Measurements from ENCODE around the gene OMA1. TPM values are rescaled to one million over a fixed set of nuclear protein-coding genes. Genes with fewer than 3 reads are reported as not detected.

OMA1 gene
- total and polyA plus RNA-seq, 5 donors = 19.8 to 32.3 (median 26.6) TPM

DNA sequence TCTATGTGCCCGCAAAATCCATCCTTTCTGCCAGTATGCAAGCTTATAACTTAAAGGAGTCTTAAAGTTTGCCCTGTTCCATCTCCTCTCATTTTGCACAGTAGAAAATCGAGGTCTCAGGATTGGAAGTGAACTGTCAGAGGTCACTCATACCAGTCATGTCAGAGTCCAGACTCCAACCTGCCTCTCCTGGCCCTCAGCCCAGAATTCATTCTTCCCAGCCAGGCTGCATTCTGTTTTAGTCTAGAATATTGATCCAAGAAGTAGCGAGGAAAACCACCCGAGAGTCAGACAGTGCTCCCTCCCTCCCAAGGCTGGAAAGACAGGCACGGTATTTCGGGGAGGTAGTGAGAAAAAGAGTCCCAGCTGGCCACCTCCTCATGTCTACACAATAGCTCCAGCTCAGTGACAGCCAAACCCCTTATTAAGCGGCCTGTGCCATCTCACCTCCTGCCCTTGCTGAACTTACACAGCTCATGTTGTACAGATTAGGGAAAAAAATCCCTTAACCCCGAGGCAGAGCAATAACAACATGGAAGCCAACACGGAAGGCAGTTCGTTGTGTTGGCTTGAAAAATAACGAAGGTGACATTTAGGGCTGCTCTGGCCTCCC, 89.4 kb downstream of the OMA1 start:
- intact Hi-C loops (cut with DNase I) = no loop called here
- 54% methylated on average over 11 of the region's 11 CpGs for WGBS
- Histone ChIP-seq H3K27ac (ENCODE audit: low read length) (no peak overlapping the region), H3K27me3 (ENCODE audit: control insufficient read depth, insufficient read depth) (no peaks in the 10 kb centered on the region), H3K9me3 (ENCODE audit: control insufficient read depth, low read length) (no peaks in the 10 kb centered on the region), H3K4me1 (ENCODE audit: control insufficient read depth, insufficient read depth, low read length) (no peaks in the 10 kb centered on the region), H3K4me3 (ENCODE audit: low read length) (no peak overlapping the region)
- ATAC-seq (peak in 1 of 2 donors; percentile 24), DNase-seq (no peak)

DNA sequence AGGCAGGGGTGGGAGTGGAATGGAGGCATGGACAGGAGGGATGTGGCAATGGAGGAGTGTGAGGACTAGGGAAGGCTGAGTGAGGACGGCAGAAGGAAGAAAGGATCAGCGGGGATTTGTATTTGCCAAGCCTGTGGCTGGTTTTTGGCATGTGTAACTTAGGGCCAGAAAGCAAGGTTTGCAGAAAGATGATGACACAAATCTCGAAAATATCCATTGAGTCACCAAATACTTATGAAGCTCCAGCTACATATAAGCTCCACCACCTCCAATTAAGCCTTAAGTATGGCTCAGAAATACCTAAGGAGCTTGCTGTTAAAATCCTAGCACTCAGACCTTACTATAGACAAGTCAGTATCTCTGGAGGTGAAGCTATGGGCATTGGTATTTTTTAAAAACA, 90.1 kb downstream of the OMA1 start:
- no peak for ATAC-seq
- WGBS = 72% methylated on average over 3 of the region's 3 CpGs

DNA sequence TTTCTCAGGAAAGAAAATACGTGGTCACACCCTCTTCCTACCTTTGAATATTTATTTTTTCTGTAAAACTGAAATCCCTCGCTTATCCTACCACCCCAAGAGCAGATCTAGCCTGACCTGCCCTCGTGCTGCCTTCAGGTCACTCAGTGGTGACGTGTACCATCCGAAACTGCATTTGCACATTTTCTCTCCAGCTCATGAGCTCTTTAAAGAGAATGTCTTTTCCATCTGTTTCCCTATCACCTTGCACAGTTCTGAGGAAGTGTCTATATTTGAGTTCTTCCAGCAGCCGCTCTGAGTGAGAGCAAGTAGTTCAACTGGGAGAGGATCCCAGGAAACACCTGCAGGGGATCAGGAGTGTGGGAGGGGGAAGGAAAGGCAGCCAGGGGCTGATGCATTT, 91.7 kb downstream of the OMA1 start:
- H3K27ac ChIP-seq (ENCODE audit: low read length) = no peak overlapping the region
- 70% methylated on average over 6 of the region's 6 CpGs for WGBS
- no peaks in the 10 kb centered on the region for H3K4me1 ChIP-seq (ENCODE audit: control insufficient read depth, insufficient read depth, low read length)
- H3K9me3 ChIP-seq (ENCODE audit: control insufficient read depth, low read length) = no peaks in the 10 kb centered on the region
- intact Hi-C loops (cut with DNase I) = no loop called here
- no peaks in the 10 kb centered on the region for H3K27me3 ChIP-seq (ENCODE audit: control insufficient read depth, insufficient read depth)
- ATAC-seq = no peak
- no peak for DNase-seq
- H3K4me3 ChIP-seq (ENCODE audit: low read length) = no peak overlapping the region

More for the DNA sequence above, 90.1 kb downstream of the OMA1 start:
- intact Hi-C loops (cut with DNase I) = no loop called here
- Histone ChIP-seq H3K4me1 (ENCODE audit: control insufficient read depth, insufficient read depth, low read length) (no peaks in the 10 kb centered on the region), H3K27ac (ENCODE audit: low read length) (no peak overlapping the region), H3K27me3 (ENCODE audit: control insufficient read depth, insufficient read depth) (no peaks in the 10 kb centered on the region), H3K9me3 (ENCODE audit: control insufficient read depth, low read length) (no peaks in the 10 kb centered on the region), H3K4me3 (ENCODE audit: low read length) (no peak overlapping the region)
- no peak for DNase-seq

DNA sequence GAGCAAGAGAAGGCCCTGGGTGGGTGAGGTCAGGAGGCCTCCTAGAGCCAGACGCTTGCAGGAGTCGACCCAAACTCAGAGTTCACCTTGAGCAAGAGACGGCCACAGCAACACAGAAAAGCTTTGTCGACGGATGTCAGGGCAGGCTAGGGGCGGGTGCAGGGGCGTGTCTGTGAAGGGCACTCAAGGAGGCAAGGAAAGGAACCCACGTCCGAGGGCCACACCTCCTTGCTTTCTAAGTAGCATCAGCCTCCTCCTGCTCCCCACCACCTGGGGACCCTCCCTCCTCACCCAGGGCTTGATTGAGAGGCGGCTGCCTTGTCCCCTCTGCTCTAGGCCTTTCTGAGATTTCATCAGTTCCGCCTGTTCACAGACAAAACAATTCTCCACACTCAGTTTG, 92.1 kb downstream of the OMA1 start:
- WGBS = 60% methylated on average over 11 of the region's 11 CpGs
- H3K4me3 ChIP-seq (ENCODE audit: low read length) = no peak overlapping the region
- no peak for ATAC-seq
- H3K9me3 ChIP-seq (ENCODE audit: control insufficient read depth, low read length) = no peaks in the 10 kb centered on the region
- no peak overlapping the region for H3K27ac ChIP-seq (ENCODE audit: low read length)
- DNase-seq = no peak
- no peaks in the 10 kb centered on the region for H3K27me3 ChIP-seq (ENCODE audit: control insufficient read depth, insufficient read depth)
- H3K4me1 ChIP-seq (ENCODE audit: control insufficient read depth, insufficient read depth, low read length) = no peaks in the 10 kb centered on the region
- intact Hi-C loops (cut with DNase I) = no loop called here

DNA sequence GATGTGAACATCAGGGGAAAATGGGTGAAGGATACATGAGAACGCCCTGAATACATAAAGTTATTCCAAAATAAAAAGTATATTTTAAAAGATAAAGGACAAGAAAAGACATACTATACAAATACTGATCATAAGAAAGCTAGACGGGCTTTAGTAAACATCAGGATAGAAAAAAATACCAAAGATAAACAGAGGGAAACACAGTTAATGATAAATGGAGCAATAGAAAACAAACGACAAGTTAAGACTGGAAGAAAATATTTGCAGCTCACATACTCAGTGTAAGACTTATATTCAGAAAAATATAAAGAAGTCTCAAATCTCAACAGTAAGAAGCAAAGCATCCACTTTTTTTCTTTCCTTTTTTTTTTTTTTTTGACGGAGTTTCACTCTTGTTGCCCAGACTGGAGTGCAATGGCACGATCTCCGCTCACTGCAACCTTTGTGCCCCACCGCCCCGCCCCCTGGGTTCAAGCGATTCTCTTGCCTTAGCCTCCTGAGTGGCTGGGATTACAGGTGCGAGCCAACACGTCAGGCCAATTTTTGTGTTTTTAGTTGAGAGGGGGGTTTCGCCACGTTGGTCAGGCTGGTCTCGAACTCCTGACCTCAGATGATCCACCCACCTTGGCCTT, 94.8 kb downstream of the OMA1 start:
- WGBS = 86% methylated on average over 14 of the region's 14 CpGs
- Histone ChIP-seq H3K9me3 (ENCODE audit: control insufficient read depth, low read length) (no peaks in the 10 kb centered on the region), H3K4me1 (ENCODE audit: control insufficient read depth, insufficient read depth, low read length) (no peaks in the 10 kb centered on the region), H3K27ac (ENCODE audit: low read length) (no peak overlapping the region), H3K4me3 (ENCODE audit: low read length) (no peak overlapping the region), H3K27me3 (ENCODE audit: control insufficient read depth, insufficient read depth) (no peaks in the 10 kb centered on the region)
- ATAC-seq (no peak), DNase-seq (no peak)
- intact Hi-C loops (cut with DNase I) = no loop called here

DNA sequence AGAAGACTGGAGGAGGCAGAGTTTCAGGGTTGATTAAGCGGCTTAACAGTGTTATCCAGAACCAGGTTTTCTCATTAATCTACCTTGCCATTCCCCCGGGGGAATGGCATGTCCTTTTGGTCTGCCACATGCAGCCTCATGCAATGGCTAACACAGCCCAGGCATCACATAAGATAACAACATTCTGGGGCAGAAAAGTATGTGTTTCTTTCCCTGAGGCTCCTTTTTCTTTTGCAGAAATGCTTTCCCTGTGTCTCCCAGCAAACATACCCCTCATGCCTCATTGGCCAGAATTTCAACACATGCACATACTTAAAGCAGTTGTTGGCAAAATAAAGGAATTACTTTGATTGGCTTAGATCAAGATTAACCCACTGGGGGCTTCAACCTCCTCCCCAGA, 98.6 kb downstream of the OMA1 start:
- DNase-seq (no peak), ATAC-seq (no peak)
- H3K4me3 ChIP-seq (ENCODE audit: low read length) = no peak overlapping the region
- no peak overlapping the region for H3K27ac ChIP-seq (ENCODE audit: low read length)
- no peaks in the 10 kb centered on the region for H3K27me3 ChIP-seq (ENCODE audit: control insufficient read depth, insufficient read depth)
- intact Hi-C loops (cut with DNase I) = no loop called here
- WGBS = 58% methylated on average over 2 of the region's 2 CpGs
- no peaks in the 10 kb centered on the region for H3K4me1 ChIP-seq (ENCODE audit: control insufficient read depth, insufficient read depth, low read length)
- H3K9me3 ChIP-seq (ENCODE audit: control insufficient read depth, low read length) = no peaks in the 10 kb centered on the region

DNA sequence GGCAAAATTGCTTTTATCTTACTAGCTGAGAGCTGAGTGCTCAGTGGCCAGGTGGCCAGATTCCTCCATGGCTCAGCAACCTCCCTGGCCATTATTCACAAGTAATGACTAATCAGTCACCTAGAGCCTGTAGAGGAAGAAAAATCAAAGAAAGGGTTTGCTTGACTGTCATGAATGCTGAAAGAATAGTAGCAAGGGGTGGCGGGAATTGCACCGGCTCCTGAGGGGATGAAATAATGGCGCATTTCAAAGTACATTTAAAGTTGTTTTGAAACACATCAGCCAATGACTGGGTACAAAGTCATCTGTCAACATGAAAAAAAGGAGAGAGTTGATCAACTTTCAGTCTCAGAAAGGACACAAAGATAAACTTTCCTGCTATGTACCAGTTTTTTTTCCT, 99.5 kb downstream of the OMA1 start:
- no peaks in the 10 kb centered on the region for H3K9me3 ChIP-seq (ENCODE audit: control insufficient read depth, low read length)
- H3K4me1 ChIP-seq (ENCODE audit: control insufficient read depth, insufficient read depth, low read length) = no peaks in the 10 kb centered on the region
- no peak for DNase-seq
- H3K27ac ChIP-seq (ENCODE audit: low read length) = no peak overlapping the region
- ATAC-seq = no peak
- no peak overlapping the region for H3K4me3 ChIP-seq (ENCODE audit: low read length)
- intact Hi-C loops (cut with DNase I) = no loop called here
- no peaks in the 10 kb centered on the region for H3K27me3 ChIP-seq (ENCODE audit: control insufficient read depth, insufficient read depth)
- WGBS = 79% methylated on average over 3 of the region's 3 CpGs

DNA sequence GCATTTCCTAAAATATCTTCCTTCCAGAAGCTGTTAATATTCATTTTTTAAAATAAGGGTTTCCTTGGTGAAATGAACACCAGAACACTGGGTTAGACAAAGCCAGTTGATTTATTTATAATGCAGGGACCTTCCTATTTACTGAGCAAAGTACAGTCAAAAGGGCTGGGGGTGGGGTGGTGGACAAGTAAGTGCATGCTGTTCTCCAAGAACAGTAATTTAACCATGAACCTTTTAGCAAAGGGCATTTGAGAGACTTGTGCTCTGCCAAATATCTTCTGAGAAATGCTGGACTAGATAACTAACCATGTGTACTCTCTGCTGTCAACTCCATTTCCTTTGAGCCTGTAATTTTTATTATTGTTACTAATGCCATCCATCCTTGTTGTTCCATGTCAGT, 100.2 kb downstream of the OMA1 start:
- Histone ChIP-seq H3K27ac (ENCODE audit: low read length) (no peak overlapping the region), H3K4me3 (ENCODE audit: low read length) (no peak overlapping the region), H3K4me1 (ENCODE audit: control insufficient read depth, insufficient read depth, low read length) (no peaks in the 10 kb centered on the region), H3K9me3 (ENCODE audit: control insufficient read depth, low read length) (no peaks in the 10 kb centered on the region), H3K27me3 (ENCODE audit: control insufficient read depth, insufficient read depth) (no peaks in the 10 kb centered on the region)
- DNase-seq (no peak), ATAC-seq (peak in 1 of 2 donors; percentile 52)
- intact Hi-C loops (cut with DNase I) = no loop called here

DNA sequence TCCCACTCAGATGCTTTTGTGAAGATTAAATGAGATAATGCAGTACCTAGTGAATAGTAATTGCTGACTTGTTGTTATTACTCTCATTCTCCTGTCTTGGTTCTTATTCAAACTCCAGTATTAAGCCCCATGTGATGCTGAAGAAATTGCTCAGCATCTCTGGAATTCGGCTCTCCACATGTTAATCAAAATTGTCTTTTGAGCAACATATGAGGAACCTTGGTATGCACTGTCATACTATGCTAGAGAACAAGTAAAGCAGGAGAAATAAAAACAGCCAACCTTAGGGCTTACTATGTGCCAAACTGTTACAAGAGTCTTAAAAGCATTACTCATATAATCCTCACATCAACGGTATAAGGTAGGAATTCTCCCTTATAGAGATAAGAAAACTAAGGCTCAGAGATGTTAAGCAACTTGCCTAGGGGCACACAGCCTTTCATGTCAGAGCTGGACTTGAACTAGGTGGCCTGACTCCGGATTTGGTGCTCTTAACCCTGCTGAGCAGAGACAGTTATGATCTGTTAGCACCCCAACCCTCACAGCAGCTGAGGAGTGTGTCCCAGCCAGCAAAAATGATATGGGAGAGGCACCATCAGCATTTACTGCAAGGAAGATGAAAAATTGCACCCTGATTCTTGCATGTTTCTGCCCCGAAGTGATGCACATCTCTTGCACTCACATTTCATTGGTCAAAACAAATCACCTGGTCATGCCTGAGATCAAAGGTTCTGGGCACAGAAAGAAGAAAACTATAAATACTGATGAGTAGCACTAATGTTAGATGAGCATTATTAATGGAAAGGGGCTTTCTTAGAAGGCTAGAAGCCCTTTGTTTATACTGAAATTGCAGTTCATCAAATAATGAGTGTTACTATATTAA, 102.3 kb downstream of the OMA1 start:
- Histone ChIP-seq H3K9me3 (ENCODE audit: control insufficient read depth, low read length) (no peaks in the 10 kb centered on the region), H3K27me3 (ENCODE audit: control insufficient read depth, insufficient read depth) (no peaks in the 10 kb centered on the region), H3K4me3 (ENCODE audit: low read length) (no peak overlapping the region), H3K4me1 (ENCODE audit: control insufficient read depth, insufficient read depth, low read length) (no peaks in the 10 kb centered on the region), H3K27ac (ENCODE audit: low read length) (no peak overlapping the region)
- intact Hi-C loops (cut with DNase I) = no loop called here
- ATAC-seq = no peak
- 62% methylated on average over 4 of the region's 4 CpGs for WGBS
- DNase-seq = no peak

DNA sequence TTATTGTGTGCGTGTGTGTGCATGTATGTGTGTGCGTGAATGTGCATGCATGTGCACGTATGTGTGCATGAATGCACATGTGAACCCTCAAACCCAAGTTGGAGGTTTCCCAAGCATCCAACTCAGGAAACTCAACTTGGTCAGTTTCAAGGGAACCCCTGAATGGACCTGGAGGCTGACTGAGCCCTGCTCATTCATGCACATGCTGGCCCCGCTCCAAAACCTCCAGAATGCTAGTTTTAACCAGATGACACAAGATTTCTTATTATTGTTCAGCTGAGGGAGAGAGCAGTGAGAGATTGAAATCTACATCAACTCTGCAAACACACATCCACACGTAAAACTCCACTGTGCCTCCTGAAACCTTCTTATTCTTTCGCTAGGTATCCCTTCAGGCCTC, 104.4 kb downstream of the OMA1 start:
- ATAC-seq (no peak), DNase-seq (no peak)
- Histone ChIP-seq H3K4me1 (ENCODE audit: control insufficient read depth, insufficient read depth, low read length) (no peaks in the 10 kb centered on the region), H3K27ac (ENCODE audit: low read length) (no peak overlapping the region), H3K4me3 (ENCODE audit: low read length) (no peak overlapping the region), H3K9me3 (ENCODE audit: control insufficient read depth, low read length) (no peaks in the 10 kb centered on the region), H3K27me3 (ENCODE audit: control insufficient read depth, insufficient read depth) (no peaks in the 10 kb centered on the region)
- WGBS = 92% methylated on average over 6 of the region's 6 CpGs
- intact Hi-C loops (cut with DNase I) = no loop called here

DNA sequence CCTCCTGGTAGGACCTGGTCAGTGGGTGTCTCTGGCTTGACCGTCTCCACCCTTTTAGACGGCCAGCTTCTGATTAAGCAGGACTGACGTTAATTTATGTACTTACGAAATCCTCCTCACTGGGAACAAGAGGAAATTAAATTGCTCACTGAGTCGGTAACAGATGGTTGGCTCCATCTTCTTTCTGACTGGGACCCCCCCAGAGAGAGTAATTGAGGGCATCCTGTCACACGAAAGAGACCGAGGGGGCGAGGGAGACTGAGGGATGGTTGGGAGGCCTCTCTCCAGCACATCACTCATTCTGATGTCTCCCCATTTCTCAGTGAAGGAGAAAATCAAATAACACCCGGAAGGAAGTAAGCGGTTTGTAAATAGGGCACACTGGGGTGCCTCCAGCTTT, 104.8 kb downstream of the OMA1 start:
- Histone ChIP-seq H3K9me3 (ENCODE audit: control insufficient read depth, low read length) (no peaks in the 10 kb centered on the region), H3K4me3 (ENCODE audit: low read length) (no peak overlapping the region), H3K27me3 (ENCODE audit: control insufficient read depth, insufficient read depth) (no peaks in the 10 kb centered on the region), H3K4me1 (ENCODE audit: control insufficient read depth, insufficient read depth, low read length) (no peaks in the 10 kb centered on the region), H3K27ac (ENCODE audit: low read length) (no peak overlapping the region)
- DNase-seq (no peak), ATAC-seq (no peak)
- 84% methylated on average over 10 of the region's 10 CpGs for WGBS
- intact Hi-C loops (cut with DNase I) = no loop called here
